AG10803 (cell line): Measurements from ENCODE around the gene MRPL58.

ENCODE experiments used
- DNase-seq: peaks from one replicate; pipeline ENCODE4 v3.0.0; 2010; ENCODE audit warnings: low read depth
- H3K4me3 ChIP-seq: 2 replicates; pipeline ENCODE4 v1.5.1; 2011; ENCODE audit warnings: mild to moderate bottlenecking, low read length, control low read depth
- TF ChIP-seq, protein P1 (sequence below): conservative IDR thresholded peaks from 2 replicates; pipeline ENCODE4 v1.5.1; 2011; ENCODE audit warnings: mild to moderate bottlenecking, low read length, control low read depth, inconsistent platforms

MRPL58 gene

GRCh38 chr17:75008373-75008772 lies 4.1 kb upstream of the MRPL58 start:
- no peak overlapping the region for H3K4me3 ChIP-seq
- no peak for DNase-seq
- TF ChIP-seq, protein P1, sequence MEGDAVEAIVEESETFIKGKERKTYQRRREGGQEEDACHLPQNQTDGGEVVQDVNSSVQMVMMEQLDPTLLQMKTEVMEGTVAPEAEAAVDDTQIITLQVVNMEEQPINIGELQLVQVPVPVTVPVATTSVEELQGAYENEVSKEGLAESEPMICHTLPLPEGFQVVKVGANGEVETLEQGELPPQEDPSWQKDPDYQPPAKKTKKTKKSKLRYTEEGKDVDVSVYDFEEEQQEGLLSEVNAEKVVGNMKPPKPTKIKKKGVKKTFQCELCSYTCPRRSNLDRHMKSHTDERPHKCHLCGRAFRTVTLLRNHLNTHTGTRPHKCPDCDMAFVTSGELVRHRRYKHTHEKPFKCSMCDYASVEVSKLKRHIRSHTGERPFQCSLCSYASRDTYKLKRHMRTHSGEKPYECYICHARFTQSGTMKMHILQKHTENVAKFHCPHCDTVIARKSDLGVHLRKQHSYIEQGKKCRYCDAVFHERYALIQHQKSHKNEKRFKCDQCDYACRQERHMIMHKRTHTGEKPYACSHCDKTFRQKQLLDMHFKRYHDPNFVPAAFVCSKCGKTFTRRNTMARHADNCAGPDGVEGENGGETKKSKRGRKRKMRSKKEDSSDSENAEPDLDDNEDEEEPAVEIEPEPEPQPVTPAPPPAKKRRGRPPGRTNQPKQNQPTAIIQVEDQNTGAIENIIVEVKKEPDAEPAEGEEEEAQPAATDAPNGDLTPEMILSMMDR, result no peak

DNA sequence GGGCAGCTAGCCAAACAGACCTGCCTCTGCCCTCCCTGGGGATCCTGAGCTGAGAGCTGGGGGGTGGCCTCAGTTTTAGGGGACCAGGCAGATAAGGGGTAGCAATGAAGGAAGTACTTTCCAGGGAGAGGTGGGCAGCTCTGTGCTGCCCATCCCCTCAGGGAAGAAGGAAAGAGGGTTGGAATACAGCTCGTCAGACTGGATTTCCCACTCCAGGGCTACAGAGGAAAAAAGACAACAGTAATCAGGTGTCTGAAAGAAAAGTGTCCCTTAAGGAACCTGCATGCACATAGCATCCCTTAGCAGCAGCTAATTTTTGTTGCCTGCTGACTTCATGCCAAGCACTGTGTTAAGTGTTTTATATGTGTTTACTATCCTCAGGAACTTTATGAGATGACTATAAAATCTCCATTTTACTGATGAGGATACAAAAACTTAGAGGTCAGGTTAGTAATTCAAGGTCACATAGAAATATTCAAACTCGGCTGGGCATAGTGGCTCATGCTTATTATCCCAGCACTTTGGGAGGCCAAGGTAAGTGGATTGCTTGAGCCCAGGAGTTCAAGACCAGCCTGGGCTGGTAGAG lies 3.2 kb upstream of the MRPL58 start:
- TF ChIP-seq, protein P1, result no peak
- H3K4me3 ChIP-seq, result no peak overlapping the region
- no peak for DNase-seq

DNA sequence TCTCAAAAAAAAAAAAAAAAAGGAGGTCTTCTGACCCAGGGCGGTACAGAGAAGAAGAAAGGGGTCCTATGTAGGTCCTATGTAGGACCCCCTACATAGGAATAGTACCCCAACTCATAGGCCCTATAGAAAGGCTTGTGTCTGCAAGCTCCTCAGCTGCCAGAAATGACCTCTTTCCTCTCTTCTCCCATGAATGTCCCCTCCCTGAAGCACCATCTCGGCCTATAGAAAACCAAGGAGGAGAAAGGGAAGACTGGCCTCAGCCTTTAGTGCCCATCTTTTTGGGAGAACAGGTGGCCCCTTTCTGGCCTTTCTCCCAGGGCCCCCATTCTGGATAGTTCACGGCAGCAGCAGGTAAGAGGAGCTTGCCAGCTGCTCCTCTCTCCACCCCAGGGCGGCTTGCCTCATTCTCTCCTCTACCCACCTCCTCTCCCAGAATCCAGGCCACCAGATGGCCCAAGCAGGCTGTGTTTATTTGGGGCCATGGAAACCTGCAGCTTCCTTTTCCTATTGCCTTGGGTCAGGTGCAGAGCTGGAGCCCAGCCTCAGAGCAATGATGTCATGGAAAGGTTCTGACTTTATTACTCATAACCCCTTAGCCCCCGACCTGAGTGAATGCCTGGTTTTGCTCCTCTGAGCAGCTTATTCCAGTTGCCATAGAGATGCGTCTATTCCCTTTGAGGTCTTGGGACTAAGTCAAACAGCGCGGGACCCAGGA lies 1.6 kb upstream of the MRPL58 start:
- H3K4me3 ChIP-seq, result no peak overlapping the region
- TF ChIP-seq, protein P1, result no peak
- DNase-seq, result no peak

DNA sequence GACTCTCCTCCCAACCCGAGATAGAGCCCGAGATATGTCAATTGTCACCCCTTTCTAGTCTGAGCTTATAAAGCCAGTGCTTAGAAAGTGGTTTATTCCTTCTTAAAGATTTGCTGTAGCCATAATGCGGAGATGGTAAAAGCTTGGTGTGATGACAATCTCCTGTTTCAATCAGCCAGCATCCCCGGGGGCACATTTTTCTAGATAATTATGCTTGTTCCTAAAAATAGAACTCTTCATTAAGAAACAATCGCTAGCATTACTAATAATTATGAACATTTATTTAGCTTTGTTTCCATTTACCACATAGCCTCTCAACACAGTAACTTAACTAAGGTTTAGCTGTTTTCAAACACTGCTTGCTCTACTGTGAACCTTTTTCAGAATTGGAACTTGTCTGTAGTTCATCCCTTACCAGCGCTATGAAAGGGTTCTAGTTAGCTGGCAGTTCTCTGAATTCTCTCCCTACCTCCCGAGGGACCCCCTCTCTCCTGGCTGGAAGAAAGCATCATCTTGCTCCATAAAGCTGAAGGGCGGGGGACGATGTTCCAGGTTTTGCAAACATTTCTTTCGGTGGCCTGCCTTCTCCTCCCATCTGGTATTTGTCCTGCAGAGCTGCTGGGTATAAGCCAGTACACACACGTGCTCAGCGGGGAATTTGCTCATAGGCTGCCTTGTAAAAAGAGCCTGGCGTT lies 922 bp upstream of the MRPL58 start:
- peak; percentile 78 for DNase-seq
- TF ChIP-seq, protein P1, result no peak
- H3K4me3 ChIP-seq, result peak overlapping the region; percentile 89

- DNase-seq, result no peak
- TF ChIP-seq, protein P1, result no peak
- H3K4me3 ChIP-seq, result peak overlapping the region; percentile 89
These were observed 449 bp upstream of the MRPL58 start for GRCh38 chr17:75012096-75012345.

GRCh38 chr17:75013092-75013559 lies 656 bp downstream of the MRPL58 start:
- TF ChIP-seq, protein P1, result no peak
- peak overlapping the region; percentile 89 for H3K4me3 ChIP-seq
- no peak for DNase-seq

GRCh38 chr17:75019146-75019545 lies 6.7 kb downstream of the MRPL58 start:
- no peak overlapping the region for H3K4me3 ChIP-seq
- TF ChIP-seq, protein P1, result no peak
- DNase-seq, result no peak
